HG03196 (cell line): ENCODE measurements around the gene ARHGAP4.

Experiments
- ATAC-seq: cut with Tn5 transposase; IDR thresholded peaks from one replicate; pipeline ENCODE4 v1.9.1; 2021; ENCODE audit not compliant: unreplicated experiment

Gene ARHGAP4

DNA sequence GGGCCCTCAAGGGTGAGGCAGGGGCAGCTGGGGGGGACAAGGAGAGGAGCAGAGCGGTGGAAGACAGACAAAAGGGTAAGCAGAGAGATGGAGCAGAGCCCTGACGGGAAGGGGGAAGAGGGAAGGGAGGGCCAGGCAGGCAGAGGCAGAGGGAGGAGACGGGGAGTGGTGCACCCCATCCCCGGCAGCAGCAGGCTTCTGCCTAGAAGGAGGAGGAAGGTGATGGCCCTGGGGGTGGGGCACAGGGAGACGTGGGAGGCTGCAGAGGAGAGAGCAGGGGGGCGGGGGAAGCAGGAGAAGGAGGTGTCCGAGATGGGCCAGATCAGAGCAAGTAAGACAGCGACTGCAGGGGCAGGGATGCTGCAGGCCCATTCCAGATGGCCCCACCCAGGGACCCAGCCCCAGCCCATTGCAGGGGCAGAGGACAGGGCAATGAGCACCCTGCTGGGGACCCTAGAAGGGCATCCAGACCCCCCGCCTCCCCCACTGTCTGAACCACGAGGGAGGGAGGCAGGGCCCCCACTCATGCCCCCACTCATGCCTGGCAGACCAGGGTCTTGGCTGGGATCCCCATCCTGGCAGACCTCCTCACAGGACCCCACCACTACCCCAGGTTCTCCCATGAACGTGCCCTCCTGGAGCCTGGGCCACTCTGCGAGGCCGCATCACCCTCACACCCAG is 42.8 kb downstream of the ARHGAP4 start:
- no peak for ATAC-seq

DNA sequence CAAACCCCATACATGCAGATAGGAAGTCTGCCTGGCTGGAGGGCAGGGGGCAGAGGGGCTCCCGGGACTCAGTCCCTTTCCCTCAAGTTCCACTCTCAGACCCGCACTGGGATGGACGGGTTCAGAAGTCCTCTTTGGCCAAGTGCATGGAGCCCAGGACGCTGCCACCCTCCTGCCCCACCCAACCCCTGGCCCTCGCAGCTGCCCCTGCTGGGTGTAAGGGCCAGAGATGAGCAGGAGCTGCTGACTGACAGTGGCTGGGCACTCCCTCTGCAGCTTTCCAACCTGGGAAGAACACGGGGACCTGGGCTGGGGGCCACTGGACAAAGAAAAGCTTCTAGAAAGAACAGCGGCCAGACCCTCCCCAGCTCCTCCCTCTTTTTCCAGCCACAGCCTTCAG is 43.5 kb downstream of the ARHGAP4 start:
- ATAC-seq = no peak

DNA sequence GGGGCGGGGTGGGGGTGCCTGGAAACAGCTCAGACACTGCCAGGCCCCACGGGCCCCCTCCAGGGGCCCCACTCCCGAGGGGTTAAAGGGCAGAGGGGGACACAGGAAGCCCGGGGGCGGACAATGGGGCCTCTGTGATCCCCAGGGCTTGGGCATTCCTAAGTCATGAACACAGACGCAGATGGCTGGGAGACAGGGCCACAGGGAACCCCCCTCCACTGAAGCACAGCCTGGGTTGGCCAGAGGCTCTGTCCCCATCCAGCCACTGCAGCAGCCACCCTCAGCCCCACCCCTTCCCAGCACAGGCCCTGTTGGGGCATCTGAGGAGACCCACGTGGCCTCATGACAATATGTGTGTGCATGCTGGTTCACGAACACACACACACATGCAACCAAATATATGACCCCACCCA is 44.0 kb downstream of the ARHGAP4 start:
- ATAC-seq = no peak

DNA sequence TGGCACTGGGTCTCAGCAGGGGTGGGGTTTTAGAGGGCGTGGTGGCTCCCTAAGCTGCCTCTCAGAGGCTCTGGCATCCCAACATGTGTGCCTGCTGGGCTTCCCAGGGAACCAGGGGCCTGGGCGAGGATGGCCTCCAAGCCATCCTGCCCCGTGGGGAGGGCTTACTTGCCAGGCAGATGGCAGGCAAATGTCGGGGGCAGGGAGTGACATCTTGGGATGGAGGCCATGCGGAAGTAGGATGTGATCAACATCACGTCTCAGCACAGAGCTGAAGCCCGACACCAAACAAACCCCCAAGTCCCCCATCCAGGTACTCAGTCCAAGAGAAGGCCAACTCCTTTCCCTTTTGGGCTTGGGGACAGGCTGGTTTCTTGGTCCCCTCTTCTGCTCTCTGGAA is 44.8 kb downstream of the ARHGAP4 start:
- ATAC-seq = no peak

DNA sequence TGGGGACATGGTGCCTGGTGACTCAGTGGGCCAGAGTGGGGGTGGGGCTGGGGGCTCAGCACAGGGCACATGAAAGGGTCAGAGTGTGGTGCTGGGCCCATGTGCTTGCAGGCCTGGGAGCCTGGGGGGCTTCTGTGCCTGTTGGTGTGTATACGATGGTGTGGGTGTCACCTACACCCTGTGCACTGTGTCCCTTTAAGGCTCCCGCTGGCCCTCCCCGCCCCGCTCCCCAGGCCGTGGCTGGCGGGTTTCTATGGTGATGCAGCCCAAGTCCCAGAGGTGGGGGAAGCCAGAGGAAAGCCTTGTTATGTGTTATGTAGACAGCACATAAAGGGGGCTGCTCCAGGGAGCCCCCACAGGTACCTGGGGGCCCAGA is 45.6 kb downstream of the ARHGAP4 start:
- ATAC-seq = no peak

DNA sequence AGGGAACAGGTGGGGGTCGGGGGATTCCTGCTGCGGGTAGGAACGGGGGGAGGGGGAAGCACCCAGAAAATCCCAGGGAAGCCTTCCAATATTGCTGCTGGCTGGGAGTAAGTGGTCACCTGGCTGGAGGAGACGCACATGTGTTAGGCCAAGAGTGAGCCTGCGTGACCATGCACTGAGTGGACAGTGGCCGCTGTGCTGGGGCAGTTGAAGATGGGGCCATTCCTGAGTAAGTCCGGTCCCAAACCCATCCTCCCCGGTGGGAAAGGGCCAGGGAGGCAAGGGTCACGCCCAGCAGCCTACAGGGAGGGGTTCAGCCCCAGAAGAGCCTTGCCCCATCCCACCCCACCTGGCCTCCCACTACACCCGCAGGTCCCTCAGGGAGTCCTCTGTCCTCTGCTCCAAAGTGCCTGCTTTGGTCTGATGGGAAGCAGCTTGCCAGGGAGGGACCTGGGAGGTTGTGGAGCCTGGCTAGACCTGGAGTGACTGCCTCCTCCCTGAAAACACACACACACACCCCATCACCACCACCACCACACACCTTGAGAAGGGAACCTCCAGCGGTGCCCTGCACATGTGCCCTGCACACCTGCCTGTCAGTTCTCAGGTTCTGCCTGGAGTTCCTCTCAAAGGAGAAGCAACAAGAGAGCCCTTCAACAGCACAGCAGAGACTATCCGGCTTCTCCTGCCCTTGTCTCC is 46.2 kb downstream of the ARHGAP4 start:
- no peak for ATAC-seq

DNA sequence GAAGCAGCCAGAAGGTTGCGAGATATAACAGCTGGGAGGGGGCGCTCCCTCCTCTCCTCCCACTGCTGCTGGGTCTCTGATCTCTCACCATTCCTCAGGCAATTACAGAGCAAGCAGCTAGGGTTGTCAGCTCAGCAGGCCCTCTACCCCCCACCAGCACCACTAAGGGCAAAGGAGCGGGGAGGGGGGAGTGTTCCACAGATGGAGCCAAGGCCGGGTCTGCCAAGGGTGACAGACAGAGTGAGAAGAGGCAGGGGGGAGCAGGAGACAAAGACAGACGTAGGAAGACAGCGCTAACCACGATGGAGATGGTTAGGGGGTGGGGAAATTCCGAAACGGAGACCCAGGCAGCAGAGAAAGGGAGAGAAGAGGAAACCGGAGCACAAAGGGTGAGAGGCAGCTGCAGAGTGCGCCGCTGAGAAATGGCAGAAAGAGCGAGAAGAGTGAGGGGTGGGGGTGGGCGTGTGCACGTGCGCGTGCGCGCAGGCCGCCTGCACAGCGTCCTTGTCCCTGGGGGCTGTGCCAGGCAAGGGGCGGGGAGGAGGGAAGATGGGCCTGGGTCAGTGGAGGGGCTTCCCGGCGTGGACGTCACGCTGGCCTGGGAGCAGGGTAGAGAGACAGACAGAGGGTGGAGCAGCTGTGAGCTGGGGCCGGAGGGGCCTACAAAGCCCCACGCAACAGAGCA is 47.0 kb downstream of the ARHGAP4 start:
- no peak for ATAC-seq

DNA sequence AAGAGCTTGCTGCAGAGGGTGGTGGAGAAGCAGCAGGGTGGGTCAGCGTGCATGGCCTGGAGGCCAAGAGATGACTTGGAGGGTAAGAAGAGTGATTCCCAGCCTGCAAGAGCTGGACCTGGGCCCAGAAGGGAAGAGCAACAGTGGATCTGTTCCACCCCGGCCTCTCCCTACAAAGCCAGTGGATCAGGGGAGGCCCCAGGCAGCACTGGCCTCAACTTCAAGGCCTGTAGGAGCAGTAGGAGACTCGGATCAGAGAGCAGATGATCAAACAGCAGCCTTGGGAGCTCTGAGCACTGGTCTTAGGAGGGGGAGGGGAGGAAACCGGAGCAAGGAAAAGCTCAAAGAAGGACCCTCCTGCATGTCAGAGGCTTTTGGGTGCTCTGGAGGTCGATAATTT is 47.7 kb downstream of the ARHGAP4 start:
- ATAC-seq = no peak

DNA sequence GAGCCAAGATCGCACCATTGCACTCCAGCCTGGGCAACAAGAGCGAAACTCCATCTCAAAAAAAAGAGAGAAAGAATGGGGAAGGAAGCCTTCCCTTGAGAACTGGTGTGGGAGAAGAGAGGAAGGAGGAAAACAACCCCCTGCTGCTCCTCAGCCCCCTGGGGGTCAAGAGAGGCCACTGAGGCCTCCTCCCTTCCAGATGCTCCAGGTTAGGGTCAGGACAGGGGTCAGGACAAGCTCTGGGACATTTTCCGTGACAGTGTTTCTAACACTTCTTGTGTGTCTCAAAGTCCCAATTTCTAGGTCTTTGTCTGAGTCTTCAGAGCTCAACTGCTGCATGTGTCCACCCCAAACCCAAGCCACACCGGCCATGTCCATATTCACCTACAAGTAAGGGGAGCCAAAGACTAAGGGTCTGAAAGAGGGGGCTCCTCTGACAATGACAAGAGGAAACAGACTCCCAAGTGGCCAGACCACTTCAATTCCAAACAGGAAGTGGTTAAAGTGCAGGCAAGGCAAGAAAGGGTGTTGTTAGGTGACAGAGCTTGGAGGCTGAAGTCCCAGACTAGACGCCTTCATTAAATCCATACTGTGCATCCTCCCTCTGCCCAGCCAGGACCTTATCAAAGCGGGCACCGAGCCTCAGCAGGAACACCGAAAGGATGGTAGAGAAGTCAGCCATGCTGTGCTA is 48.3 kb downstream of the ARHGAP4 start:
- no peak for ATAC-seq

DNA sequence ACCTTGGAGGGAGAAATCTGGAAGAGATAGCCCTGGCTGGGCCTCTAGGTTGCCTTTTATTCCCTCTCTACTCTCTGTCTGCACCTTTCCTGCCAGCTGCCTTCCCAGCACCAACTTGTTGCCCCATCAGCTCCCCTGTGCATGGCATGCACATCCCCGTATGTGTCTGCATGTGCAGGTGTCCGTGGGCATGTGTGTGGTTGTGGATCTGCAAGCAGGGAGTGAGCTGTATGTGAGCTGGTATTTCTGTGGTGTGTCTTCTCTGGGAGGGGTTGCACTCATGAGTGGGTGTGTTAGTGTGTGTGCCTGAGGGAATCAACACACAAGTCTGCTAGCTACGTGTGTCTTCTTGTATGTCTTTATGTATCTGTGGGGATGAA is 50.0 kb downstream of the ARHGAP4 start:
- no peak for ATAC-seq

DNA sequence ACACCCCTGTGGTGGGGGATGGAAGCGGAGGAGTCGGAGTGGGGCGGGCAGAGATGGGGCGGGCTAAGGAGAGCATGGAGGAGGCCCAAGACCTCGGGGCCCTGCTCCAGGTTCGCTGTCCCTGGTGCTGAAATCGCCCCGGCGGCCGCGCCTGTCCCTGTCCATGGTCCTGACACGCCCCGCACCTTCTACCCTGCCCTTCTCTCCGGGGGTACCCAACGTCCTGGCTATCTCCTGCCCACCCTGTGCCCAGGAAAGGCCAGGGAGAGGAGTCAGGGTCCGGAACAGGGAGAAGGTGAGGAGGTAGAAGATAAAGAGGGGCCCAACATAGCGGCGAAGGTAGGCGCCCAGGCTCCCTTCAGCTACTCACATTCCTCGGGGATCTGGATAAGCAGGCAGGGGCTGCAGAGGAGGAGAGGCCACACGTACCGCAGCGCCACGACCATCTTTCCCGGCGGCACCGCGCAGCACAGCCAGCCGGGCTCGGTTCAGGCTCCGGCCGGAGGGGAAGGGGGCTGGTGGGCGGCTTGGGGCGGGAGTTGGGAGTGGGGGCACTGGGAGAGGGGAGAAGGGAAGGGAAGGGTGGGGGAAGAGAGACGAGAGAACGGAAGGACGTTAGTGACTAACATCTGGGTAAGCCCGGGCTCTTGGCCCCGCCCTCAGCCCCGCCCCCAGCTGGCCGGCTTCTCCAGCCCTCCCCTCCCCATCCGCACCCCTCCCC is 50.5 kb downstream of the ARHGAP4 start:
- no peak for ATAC-seq

DNA sequence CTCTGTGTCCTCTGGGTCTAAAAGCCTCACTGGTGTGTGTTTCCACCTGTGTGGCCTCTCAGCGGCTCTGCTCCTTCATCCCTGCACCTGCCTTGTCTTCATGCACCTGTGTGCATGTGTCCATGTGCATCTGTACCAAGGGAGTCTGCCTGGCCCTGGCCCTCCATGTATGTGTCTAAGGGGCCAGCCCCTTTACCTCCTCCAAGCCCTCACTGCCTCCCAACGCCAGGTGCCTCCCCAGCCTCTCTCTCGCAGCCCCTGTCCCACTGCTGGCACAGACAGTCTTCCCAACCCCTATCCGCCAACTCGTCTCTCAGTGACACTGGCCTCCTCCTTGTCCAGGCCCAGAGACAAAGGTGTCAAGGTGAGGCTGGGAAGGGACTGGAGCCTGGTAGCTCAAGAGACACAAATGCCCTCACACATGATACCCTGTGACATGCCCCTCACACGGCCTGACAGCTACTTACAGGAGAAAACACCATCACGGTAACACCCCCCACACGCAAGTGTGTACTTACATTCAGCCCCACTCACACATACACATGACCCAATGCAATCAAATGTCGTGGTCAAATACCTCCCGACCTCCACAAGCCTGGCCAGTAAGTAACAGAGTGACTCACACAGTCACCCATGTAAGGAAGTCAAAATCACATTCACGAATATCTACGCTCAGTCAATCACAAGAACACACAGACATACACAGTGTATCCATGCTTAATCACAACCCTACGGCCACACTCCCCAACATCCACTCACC is 51.5 kb downstream of the ARHGAP4 start:
- no peak for ATAC-seq

DNA sequence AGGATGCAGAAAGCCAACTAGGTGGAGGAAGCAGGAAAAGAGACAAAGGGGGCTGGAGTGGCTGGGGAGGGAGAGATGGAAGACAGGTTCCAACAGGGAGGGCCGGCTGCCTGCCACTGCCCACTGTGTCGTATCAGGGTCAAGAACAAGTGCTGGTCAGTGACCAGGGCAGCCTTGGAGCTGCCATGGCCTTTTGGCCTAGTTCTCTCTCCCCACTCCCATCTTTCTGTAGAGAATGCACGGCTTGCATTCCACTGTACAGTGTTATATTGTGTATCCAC is 52.0 kb downstream of the ARHGAP4 start:
- no peak for ATAC-seq

DNA sequence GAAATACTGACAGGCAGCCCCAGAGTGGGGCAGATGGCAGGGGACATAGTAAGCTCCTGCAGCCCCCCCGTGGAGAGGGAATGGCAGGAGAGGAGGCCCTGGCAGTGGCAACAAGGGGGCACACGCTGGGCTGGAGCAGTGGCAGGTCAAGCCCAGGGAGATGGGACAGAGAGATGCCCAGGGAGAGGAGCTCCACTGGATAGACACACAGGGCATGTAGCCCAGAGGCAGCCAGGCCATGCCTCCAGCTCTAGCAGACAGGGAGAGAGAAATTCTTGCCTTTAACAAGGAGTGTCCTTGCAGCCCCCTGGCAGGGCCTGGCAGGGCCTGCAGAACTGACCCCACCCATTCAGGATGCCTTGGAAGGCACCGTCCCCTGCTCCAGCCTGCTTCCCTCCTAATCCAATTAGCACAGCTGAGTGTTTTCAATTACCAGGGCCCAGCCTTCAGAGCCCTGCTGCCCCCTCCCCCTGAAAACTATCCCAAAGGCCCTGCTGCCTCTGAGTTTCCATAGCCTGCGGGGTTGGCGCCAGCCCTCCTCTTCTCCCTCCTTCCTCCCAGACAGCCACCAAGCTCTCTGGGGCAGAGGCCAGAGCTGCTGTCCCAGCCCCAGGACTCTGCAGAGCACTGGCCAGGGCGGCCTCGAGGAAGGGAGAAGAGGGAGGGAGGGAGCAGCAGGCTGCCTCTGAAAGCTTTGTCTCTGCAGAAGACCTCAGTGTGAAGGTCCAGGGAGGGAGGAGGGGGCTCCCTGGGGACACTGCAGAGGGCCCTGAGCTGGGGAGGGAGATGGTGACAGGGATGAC is 52.6 kb downstream of the ARHGAP4 start:
- no peak for ATAC-seq

DNA sequence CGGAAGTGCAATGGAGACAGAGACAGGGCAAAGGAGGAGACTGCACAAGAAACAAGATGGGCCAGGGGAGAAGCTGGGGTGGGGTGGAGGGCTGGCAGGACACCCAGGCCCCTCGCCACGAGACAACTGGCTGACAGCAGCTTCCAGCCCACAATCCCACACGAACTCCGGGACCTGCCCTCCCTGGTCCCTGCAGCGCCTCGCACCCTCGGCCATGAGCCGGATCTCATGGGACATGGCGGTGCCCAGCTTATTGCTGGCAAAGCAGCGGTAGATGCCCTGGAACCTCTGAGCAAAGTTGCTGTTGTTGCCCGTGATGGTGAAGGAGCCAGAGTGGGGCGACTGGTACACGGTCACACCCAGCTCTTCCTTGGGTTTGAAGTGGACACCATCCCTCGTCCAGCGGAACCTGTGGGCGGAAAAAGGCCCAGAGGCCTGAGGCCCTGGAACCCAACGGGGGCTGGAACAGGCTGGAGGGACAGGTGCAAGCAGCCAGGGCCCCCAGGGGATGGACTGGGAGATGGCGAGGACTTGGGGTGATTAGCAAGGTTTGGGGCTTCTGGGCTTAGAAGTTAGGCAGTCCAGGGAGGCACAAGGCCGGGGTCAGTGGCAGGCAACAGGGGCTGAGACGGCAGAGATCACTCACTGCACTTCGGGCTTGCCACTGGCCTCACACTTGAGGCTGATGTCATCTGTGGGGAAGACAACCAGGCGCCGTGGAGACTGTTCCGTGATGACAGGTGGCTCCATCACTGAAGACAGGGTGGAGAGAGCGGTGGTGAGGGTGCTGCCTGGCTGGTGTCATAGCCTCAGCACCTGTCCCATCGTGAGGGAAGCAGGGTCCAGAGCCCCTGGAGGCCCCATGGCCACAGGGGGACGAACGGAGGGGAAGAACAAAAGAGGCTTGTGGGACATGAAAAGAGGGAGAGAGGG is 53.9 kb downstream of the ARHGAP4 start:
- no peak for ATAC-seq

DNA sequence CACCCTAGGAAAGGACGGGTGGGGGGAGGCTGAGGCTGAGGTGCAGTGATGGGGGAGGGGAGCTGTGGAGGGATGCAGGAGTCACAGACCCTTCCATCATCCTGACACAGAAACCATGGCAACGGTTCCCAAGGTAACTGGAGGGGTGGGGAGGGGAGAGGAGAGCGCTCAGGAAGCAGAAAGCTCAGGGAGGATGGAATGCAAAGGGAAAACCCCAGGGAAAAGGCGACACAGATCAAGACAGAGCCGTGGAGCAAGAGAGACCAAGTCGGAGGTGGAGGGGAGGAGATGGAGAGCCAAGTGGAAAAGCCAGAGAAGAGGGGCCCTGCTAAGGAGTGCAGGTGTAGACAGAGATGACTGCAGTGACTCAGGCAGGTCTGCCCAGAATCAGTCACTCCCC is 54.6 kb downstream of the ARHGAP4 start:
- no peak for ATAC-seq

DNA sequence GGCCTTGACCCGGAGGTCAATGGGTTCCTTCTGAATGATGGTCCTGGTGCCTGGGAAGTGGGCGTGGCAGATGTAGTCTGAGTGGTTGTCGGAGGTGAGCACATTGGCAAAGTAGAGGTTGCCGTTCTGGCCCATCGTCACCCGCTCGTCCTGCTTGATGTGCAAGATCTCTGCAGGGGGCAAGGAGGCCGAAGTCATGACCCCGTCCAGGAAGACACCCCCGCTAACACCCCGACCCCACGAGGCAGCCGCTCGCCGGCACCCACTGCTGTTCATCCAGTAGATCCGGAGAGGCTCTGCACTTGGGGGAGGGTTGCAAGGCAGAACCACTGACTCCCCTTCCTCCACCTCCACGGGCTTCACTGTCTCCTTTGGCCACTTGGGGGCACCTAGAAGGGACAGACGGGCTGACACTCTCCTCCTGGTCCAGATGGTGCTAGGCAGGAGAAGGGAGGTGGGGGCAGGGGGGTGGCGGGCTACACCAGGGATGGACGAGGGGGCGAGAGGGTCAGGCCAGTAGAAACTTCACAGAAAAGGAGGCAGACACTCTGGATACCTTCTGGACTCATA is 55.2 kb downstream of the ARHGAP4 start:
- no peak for ATAC-seq

DNA sequence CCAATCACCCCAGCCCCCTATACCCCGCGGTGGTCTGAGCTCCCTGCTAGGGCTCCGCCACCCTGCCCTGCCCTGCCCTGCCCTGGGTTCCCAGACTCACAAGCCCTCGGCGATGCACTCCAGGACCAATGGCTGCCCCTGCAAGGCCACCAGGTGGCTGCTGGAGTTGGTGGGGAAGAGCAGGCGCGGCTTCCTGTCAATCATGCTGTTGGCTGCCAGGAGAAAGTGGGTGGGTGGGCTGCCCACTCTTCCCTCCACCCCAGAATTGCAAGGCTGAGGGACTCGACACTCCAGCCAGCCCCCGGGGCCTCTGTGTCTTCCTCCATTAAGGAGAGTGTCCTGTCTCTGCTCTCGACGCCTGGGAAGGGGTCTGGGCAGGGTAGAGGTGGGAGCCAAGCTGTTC is 55.8 kb downstream of the ARHGAP4 start:
- no peak for ATAC-seq
